ENCODE data around the gene VWF. TPM values are rescaled to one million over a fixed set of nuclear protein-coding genes. Genes with fewer than 3 reads are reported as not detected.

Gene VWF
- total RNA-seq, 2 experiments from 2014 or later, result not detected

GRCh38 chr12:6061660-6062059 is 62.8 kb downstream of the VWF start:
- H3K27me3 Mint-ChIP-seq (ENCODE audit: low read depth), result peaks cover 6% of the 10 kb centered on the region

GRCh38 chr12:6059860-6060565 is 64.5 kb downstream of the VWF start:
- ChIA-PET POLR2A (no interaction called here), CTCF (interaction anchor here (1.5 to 2.0 kb wide), 3 partner anchors 135 to 225 kb away, joined by 4 to 10 read pairs (median 5); no protein-coding TSS in a partner anchor)
- ATAC-seq, result no peak
- Mint-ChIP-seq H3K36me3 (ENCODE audit: low read depth) (no peaks in the 10 kb centered on the region), H3K9me3 (ENCODE audit: insufficient read depth) (no peaks in the 10 kb centered on the region), H3K27me3 (ENCODE audit: low read depth) (peaks cover 15% of the 10 kb centered on the region), H3K4me1 (ENCODE audit: low read depth) (no peaks in the 10 kb centered on the region), H3K27ac (no peak overlapping the region), H3K4me3 (no peak overlapping the region)
- DNase-seq, result no peak

More at GRCh38 chr12:6061660-6062059, 62.8 kb downstream of the VWF start:
- ChIA-PET CTCF (interaction anchor here (1.8 to 2.0 kb wide), 2 partner anchors 134 to 217 kb away, joined by 5 to 10 read pairs; no protein-coding TSS in a partner anchor), POLR2A (no interaction called here)
- H3K27ac Mint-ChIP-seq, result no peak overlapping the region
- H3K36me3 Mint-ChIP-seq (ENCODE audit: low read depth), result no peaks in the 10 kb centered on the region
- no peaks in the 10 kb centered on the region for H3K4me1 Mint-ChIP-seq (ENCODE audit: low read depth)
- ATAC-seq (no peak), DNase-seq (no peak)
- no peaks in the 10 kb centered on the region for H3K9me3 Mint-ChIP-seq (ENCODE audit: insufficient read depth)
- H3K4me3 Mint-ChIP-seq, result no peak overlapping the region

DNA sequence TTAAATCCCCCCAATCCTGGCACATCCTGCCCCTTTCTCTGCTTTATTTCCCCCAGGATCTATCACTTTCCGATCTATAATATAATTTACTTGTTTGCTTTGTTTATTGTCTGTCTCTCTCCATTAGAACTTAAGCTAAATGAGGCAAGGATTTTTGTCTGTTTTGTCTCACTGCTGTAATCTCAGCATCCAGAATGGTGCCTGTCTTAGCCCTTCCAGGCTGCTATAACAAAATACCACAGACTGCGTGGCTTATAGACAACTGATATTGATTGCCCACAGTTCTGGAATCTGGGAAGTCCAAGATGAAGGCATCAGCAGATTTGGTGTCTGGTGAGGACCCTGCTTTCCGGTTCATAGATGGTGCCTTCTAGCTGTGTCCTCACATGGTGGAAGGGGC is 65.2 kb downstream of the VWF start:
- POLR2A ChIA-PET, result no interaction called here
- ATAC-seq, result no peak
- CTCF ChIA-PET, result interaction anchor here (2.4 kb wide), 1 partner anchor 220 kb away, joined by 6 read pairs; no protein-coding TSS in a partner anchor
- no peak for DNase-seq
- peaks cover 18% of the 10 kb centered on the region for H3K27me3 Mint-ChIP-seq (ENCODE audit: low read depth)
- no peak overlapping the region for H3K4me3 Mint-ChIP-seq
- no peaks in the 10 kb centered on the region for H3K4me1 Mint-ChIP-seq (ENCODE audit: low read depth)
- no peak overlapping the region for H3K27ac Mint-ChIP-seq
- no peaks in the 10 kb centered on the region for H3K36me3 Mint-ChIP-seq (ENCODE audit: low read depth)
- H3K9me3 Mint-ChIP-seq (ENCODE audit: insufficient read depth), result no peaks in the 10 kb centered on the region

DNA sequence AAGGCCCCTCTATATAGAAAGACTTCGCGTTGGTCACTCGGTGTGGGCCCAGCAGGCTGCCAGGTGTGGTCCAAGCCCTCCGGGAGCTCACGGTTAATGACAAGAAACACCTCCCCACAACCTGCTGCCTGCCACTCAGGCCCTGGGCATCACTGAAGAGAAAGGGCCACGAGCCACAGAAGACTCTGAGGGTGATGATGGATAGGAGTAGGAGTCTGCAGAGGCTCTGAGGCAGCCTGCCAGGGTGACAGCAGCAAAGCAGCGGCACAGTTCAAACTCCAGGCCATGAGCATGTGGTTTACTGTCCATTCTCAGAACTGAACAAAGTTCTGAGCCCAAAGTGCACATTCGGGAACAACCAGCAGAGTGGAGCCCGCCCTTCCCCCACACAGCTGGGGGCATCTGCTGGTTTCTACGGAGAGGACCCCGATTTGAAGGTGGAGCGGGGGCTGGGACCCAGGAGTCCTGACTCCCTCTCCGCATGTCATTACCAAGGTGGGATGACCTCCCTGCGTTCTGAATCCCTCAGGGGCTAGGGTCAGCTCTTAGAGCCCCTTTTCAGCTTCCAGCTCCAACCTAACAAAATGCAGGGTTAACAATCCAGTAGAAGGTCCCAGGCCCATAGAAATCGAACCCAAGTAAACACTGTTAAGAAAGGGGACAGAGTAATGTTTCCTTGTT is 65.8 kb downstream of the VWF start:
- Mint-ChIP-seq H3K27ac (no peak overlapping the region), H3K36me3 (ENCODE audit: low read depth) (no peaks in the 10 kb centered on the region)
- POLR2A ChIA-PET, result no interaction called here

DNA sequence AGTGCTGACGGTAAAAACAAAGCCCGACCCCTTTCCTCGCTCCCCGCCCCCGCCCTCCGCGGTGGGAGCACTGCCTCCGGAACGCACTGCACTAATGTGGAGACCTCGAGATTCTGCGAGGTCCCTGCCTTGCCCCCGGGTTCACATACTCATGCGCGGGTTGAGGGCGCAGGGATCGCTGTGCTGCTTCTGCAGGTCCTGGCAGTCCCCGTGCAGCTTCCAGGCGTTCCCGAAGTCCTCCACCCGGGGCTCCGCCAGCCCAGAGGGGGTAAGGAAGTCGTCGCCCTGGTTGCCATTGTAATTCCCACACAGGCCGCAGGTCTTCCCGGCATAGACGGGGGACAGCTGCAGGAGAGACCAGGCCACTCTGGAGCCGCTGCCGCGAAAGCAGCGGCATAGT is 66.8 kb downstream of the VWF start:
- ATAC-seq (no peak), DNase-seq (no peak)
- H3K27ac Mint-ChIP-seq, result no peak overlapping the region
- POLR2A ChIA-PET, result no interaction called here
- no peaks in the 10 kb centered on the region for H3K4me1 Mint-ChIP-seq (ENCODE audit: low read depth)
- no peak overlapping the region for H3K4me3 Mint-ChIP-seq
- H3K9me3 Mint-ChIP-seq (ENCODE audit: insufficient read depth), result no peaks in the 10 kb centered on the region
- H3K36me3 Mint-ChIP-seq (ENCODE audit: low read depth), result no peaks in the 10 kb centered on the region
- CTCF ChIA-PET, result interaction anchor here (2.4 kb wide), 1 partner anchor 221 kb away, joined by 6 read pairs; no protein-coding TSS in a partner anchor
- H3K27me3 Mint-ChIP-seq (ENCODE audit: low read depth), result peaks cover 18% of the 10 kb centered on the region

More for the DNA sequence above, 65.8 kb downstream of the VWF start:
- DNase-seq (no peak), ATAC-seq (no peak)
- Mint-ChIP-seq H3K4me3 (no peak overlapping the region), H3K9me3 (ENCODE audit: insufficient read depth) (no peaks in the 10 kb centered on the region), H3K27me3 (ENCODE audit: low read depth) (peaks cover 18% of the 10 kb centered on the region), H3K4me1 (ENCODE audit: low read depth) (no peaks in the 10 kb centered on the region)
- CTCF ChIA-PET, result interaction anchor here (2.4 kb wide), 1 partner anchor 221 kb away, joined by 6 read pairs; no protein-coding TSS in a partner anchor

- DNase-seq, result peak; percentile 42
- Mint-ChIP-seq H3K36me3 (ENCODE audit: low read depth) (no peaks in the 10 kb centered on the region), H3K4me3 (no peak overlapping the region), H3K4me1 (ENCODE audit: low read depth) (no peaks in the 10 kb centered on the region), H3K27me3 (ENCODE audit: low read depth) (peaks cover 18% of the 10 kb centered on the region), H3K9me3 (ENCODE audit: insufficient read depth) (no peaks in the 10 kb centered on the region), H3K27ac (no peak overlapping the region)
- peak; percentile 67 for ATAC-seq
- POLR2A ChIA-PET, result no interaction called here
- CTCF ChIA-PET, result interaction anchor here (0.7 to 1.6 kb wide), 4 partner anchors 16 to 223 kb away, joined by 3 to 6 read pairs (median 3); no protein-coding TSS in a partner anchor
These were observed 67.8 kb downstream of the VWF start for GRCh38 chr12:6056406-6057240.

GRCh38 chr12:6053541-6053940 is 70.9 kb downstream of the VWF start:
- Mint-ChIP-seq H3K4me1 (ENCODE audit: low read depth) (no peaks in the 10 kb centered on the region), H3K27me3 (ENCODE audit: low read depth) (peaks cover 14% of the 10 kb centered on the region), H3K9me3 (ENCODE audit: insufficient read depth) (no peaks in the 10 kb centered on the region), H3K36me3 (ENCODE audit: low read depth) (no peaks in the 10 kb centered on the region), H3K27ac (no peak overlapping the region), H3K4me3 (no peak overlapping the region)
- ChIA-PET POLR2A (no interaction called here), CTCF (interaction anchor here (0.9 to 1.7 kb wide), 4 partner anchors 12 to 225 kb away, joined by 3 to 8 read pairs (median 6); no protein-coding TSS in a partner anchor)
- no peak for ATAC-seq
- no peak for DNase-seq

DNA sequence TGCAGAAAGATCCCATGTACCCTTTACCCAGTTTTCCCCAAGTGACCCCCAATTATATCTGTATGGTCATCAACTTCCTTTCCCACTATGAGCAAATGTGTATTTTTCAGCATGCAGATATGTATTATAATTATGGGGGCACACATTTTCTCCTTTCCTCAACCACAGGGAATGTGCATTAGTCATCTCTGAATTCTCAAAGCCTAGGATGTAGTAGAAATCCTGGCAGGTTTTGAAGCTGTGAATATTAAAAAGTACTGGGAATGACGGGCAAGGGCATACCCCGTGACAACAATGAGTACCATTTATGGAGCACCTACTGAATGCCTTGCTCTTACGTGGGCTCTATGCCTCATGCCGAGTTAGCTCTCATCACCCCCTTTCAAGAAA is 71.5 kb downstream of the VWF start:
- ChIA-PET POLR2A (interaction anchor here (0.6 kb wide), 1 partner anchor 707 kb away, joined by 3 read pairs; no protein-coding TSS in a partner anchor), CTCF (interaction anchor here (1.6 to 1.7 kb wide), 2 partner anchors 15 to 64 kb away, joined by 6 to 7 read pairs; no protein-coding TSS in a partner anchor)
- H3K4me1 Mint-ChIP-seq (ENCODE audit: low read depth), result no peaks in the 10 kb centered on the region
- H3K27me3 Mint-ChIP-seq (ENCODE audit: low read depth), result peaks cover 14% of the 10 kb centered on the region
- H3K9me3 Mint-ChIP-seq (ENCODE audit: insufficient read depth), result no peaks in the 10 kb centered on the region
- DNase-seq (no peak), ATAC-seq (no peak)
- no peaks in the 10 kb centered on the region for H3K36me3 Mint-ChIP-seq (ENCODE audit: low read depth)
- no peak overlapping the region for H3K4me3 Mint-ChIP-seq
- H3K27ac Mint-ChIP-seq, result no peak overlapping the region

- Mint-ChIP-seq H3K27me3 (ENCODE audit: low read depth) (peaks cover 14% of the 10 kb centered on the region), H3K27ac (no peak overlapping the region), H3K9me3 (ENCODE audit: insufficient read depth) (no peaks in the 10 kb centered on the region), H3K4me3 (no peak overlapping the region), H3K36me3 (ENCODE audit: low read depth) (no peaks in the 10 kb centered on the region), H3K4me1 (ENCODE audit: low read depth) (no peaks in the 10 kb centered on the region)
- ChIA-PET CTCF (interaction anchor here (1.2 to 1.6 kb wide), 2 partner anchors 15 to 64 kb away, joined by 4 to 7 read pairs; no protein-coding TSS in a partner anchor), POLR2A (interaction anchor here (0.6 kb wide), 1 partner anchor 706 kb away, joined by 3 read pairs; no protein-coding TSS in a partner anchor)
- DNase-seq (no peak), ATAC-seq (no peak)
These were observed 72.1 kb downstream of the VWF start for GRCh38 chr12:6052206-6052939.

- CTCF ChIA-PET, result no interaction called here
- no peak for DNase-seq
- POLR2A ChIA-PET, result no interaction called here
- H3K4me3 Mint-ChIP-seq, result no peak overlapping the region
- H3K27me3 Mint-ChIP-seq (ENCODE audit: low read depth), result peaks cover 4% of the 10 kb centered on the region
- H3K27ac Mint-ChIP-seq, result no peak overlapping the region
- no peaks in the 10 kb centered on the region for H3K4me1 Mint-ChIP-seq (ENCODE audit: low read depth)
- H3K36me3 Mint-ChIP-seq (ENCODE audit: low read depth), result no peaks in the 10 kb centered on the region
- H3K9me3 Mint-ChIP-seq (ENCODE audit: insufficient read depth), result no peaks in the 10 kb centered on the region
- no peak for ATAC-seq
These were observed 74.5 kb downstream of the VWF start for GRCh38 chr12:6049992-6050391.

GRCh38 chr12:6049587-6049986 is 74.9 kb downstream of the VWF start:
- DNase-seq (no peak), ATAC-seq (no peak)
- Mint-ChIP-seq H3K4me1 (ENCODE audit: low read depth) (no peaks in the 10 kb centered on the region), H3K27me3 (ENCODE audit: low read depth) (peaks cover 4% of the 10 kb centered on the region), H3K36me3 (ENCODE audit: low read depth) (no peaks in the 10 kb centered on the region), H3K4me3 (no peak overlapping the region), H3K27ac (no peak overlapping the region), H3K9me3 (ENCODE audit: insufficient read depth) (no peaks in the 10 kb centered on the region)
- ChIA-PET POLR2A (no interaction called here), CTCF (no interaction called here)

All from activated CD8-positive, alpha-beta T cell treated with anti-CD3 and anti-CD28 coated beads, Interleukin-2, amount 10 ng/mL, durations not matched to agents 7 days and 5 days (primary cell).